ENCODE measurements around the gene RPL32.
"Not testable (repeated sequence)": the region's sequence is repeated elsewhere in the genome, so short reads cannot be mapped to it uniquely, and the experiment has no call there.

RPL32 gene

GRCh38 chr3:12798559-12799179 is 42.7 kb downstream of the RPL32 start:
- H3K27ac Mint-ChIP-seq: no peak overlapping the region
- peaks cover 6% of the 10 kb centered on the region for H3K4me1 Mint-ChIP-seq (ENCODE audit: low read depth)
- no peak overlapping the region for H3K4me3 Mint-ChIP-seq

GRCh38 chr3:12797892-12798558 is 43.3 kb downstream of the RPL32 start:
- Mint-ChIP-seq H3K27me3 (peaks cover 40% of the 10 kb centered on the region), H3K4me3 (no peak overlapping the region), H3K36me3 (ENCODE audit: low read depth) (no peaks in the 10 kb centered on the region), H3K4me1 (ENCODE audit: low read depth) (peaks cover 6% of the 10 kb centered on the region), H3K9me3 (no peaks in the 10 kb centered on the region), H3K27ac (no peak overlapping the region)
- intact Hi-C loops (cut with micrococcal nuclease): no loop called here

More at GRCh38 chr3:12798559-12799179, 42.7 kb downstream of the RPL32 start:
- Mint-ChIP-seq H3K9me3 (no peaks in the 10 kb centered on the region), H3K27me3 (peaks cover 40% of the 10 kb centered on the region), H3K36me3 (ENCODE audit: low read depth) (no peaks in the 10 kb centered on the region)
- intact Hi-C loops (cut with micrococcal nuclease): no loop called here

- Mint-ChIP-seq H3K36me3 (ENCODE audit: low read depth) (no peaks in the 10 kb centered on the region), H3K4me3 (no peak overlapping the region), H3K27ac (no peak overlapping the region), H3K27me3 (peaks cover 40% of the 10 kb centered on the region), H3K4me1 (ENCODE audit: low read depth) (peaks cover 6% of the 10 kb centered on the region), H3K9me3 (no peaks in the 10 kb centered on the region)
- intact Hi-C loops (cut with micrococcal nuclease): no loop called here
These were observed 44.1 kb downstream of the RPL32 start for GRCh38 chr3:12797124-12797891.

GRCh38 chr3:12796171-12797123 is 44.9 kb downstream of the RPL32 start, which contains the start of gene CAND2:
TSS of gene CAND2 (plus strand) at chr3:12796680. CDS start at chr3:12796721, 41 bp downstream.
- intact Hi-C loops (cut with micrococcal nuclease): no loop called here

GRCh38 chr3:12793701-12794100 is 47.7 kb downstream of the RPL32 start:
- intact Hi-C loops (cut with micrococcal nuclease): no loop called here
- Mint-ChIP-seq H3K4me3 (no peak overlapping the region), H3K9me3 (no peaks in the 10 kb centered on the region)

More at GRCh38 chr3:12796171-12797123, 44.9 kb downstream of the RPL32 start, which contains the start of gene CAND2:
- Mint-ChIP-seq H3K27me3 (peaks cover 40% of the 10 kb centered on the region), H3K4me3 (peak within 1 kb of the TSS; percentile 59), H3K4me1 (ENCODE audit: low read depth) (peaks cover 7% of the 10 kb centered on the region), H3K36me3 (ENCODE audit: low read depth) (no peaks in the 10 kb centered on the region), H3K9me3 (no peaks in the 10 kb centered on the region), H3K27ac (no peak within 1 kb of the TSS)

DNA sequence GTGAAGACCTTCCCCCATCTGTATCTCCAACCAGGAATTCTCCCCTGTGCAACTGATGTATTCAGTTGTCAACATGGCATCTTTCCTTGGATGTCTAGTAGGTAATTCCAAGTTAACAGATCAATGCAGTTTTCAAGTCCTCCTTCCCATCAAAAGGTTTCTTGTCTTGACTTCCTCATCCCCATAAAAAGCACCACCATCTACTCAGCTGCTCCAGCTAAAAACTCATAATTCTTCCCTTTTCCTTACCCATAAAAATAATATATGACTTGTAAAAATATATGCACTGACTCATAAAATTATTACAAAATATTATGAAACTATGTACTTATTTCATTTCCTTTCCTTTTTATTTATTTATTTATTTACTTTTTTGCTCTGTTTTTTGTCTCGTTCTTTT is 49.9 kb downstream of the RPL32 start:
- Mint-ChIP-seq H3K27me3 (peaks cover 32% of the 10 kb centered on the region), H3K9me3 (no peaks in the 10 kb centered on the region), H3K27ac (no peak overlapping the region), H3K4me3 (no peak overlapping the region), H3K4me1 (ENCODE audit: low read depth) (peaks cover 5% of the 10 kb centered on the region), H3K36me3 (ENCODE audit: low read depth) (no peaks in the 10 kb centered on the region)
- intact Hi-C loops (cut with micrococcal nuclease): no loop called here

More at GRCh38 chr3:12793701-12794100, 47.7 kb downstream of the RPL32 start:
- H3K27ac Mint-ChIP-seq: no peak overlapping the region
- H3K4me1 Mint-ChIP-seq (ENCODE audit: low read depth): peaks cover 11% of the 10 kb centered on the region
- no peaks in the 10 kb centered on the region for H3K36me3 Mint-ChIP-seq (ENCODE audit: low read depth)
- peaks cover 42% of the 10 kb centered on the region for H3K27me3 Mint-ChIP-seq

- H3K27me3 Mint-ChIP-seq: peaks cover 24% of the 10 kb centered on the region
- intact Hi-C loops (cut with micrococcal nuclease): loop anchor here (5.0 kb wide), 1 partner anchor 104 kb away; no protein-coding TSS in a partner anchor
- not testable (repeated sequence) for H3K4me3 Mint-ChIP-seq; H3K36me3 Mint-ChIP-seq (ENCODE audit: low read depth); H3K4me1 Mint-ChIP-seq (ENCODE audit: low read depth); H3K9me3 Mint-ChIP-seq; H3K27ac Mint-ChIP-seq
These were observed 53.2 kb downstream of the RPL32 start for GRCh38 chr3:12787967-12788690.

DNA sequence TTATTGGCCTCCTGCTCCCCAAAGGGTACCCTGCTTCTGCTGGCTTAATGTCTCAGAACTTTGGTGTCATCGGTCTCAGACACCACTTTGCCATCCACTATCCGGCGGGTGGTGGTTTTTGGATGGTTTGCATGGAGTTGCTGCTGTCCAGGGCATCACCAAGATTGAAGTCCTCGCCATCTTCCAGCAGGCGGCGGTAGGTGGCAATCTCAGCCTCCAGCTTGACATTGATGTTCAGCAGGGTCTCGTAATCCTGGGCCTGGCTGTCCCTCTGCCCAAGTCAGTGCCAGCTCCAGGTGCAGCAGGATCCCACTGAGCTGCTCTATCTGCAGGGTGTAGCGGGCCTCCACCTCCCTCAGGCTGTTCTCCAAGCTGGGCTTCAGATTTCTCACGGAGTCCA is 54.0 kb downstream of the RPL32 start:
- intact Hi-C loops (cut with micrococcal nuclease): loop anchor here (5.0 kb wide), 1 partner anchor 105 kb away; no protein-coding TSS in a partner anchor
- not testable (repeated sequence) for H3K27ac Mint-ChIP-seq; H3K9me3 Mint-ChIP-seq; H3K4me3 Mint-ChIP-seq; H3K36me3 Mint-ChIP-seq (ENCODE audit: low read depth); H3K4me1 Mint-ChIP-seq (ENCODE audit: low read depth)
- peaks cover 24% of the 10 kb centered on the region for H3K27me3 Mint-ChIP-seq

DNA sequence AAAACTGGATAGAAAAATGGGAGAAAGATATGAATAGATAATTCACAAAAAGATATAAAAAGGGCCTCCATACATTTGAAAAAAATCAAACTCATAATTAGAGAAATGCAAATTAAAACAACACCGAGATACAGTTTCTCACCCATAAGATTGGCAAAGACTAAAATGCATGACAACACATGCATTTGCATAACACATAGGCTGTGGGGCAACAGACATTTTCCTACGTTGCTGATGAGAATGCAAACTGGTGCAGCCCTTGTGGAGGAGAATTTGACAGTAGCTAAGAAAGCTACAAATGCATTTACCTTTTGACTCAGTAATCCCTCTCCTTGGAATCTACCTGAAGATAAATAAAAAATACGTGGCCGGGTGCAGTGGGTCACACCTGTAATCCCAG is 56.3 kb downstream of the RPL32 start:
- H3K27me3 Mint-ChIP-seq: peaks cover 29% of the 10 kb centered on the region
- intact Hi-C loops (cut with micrococcal nuclease): loop anchor here (5.0 kb wide), 1 partner anchor 107 kb away; no protein-coding TSS in a partner anchor

More for the DNA sequence above, 56.3 kb downstream of the RPL32 start:
- H3K4me1 Mint-ChIP-seq (ENCODE audit: low read depth): no peaks in the 10 kb centered on the region
- no peaks in the 10 kb centered on the region for H3K36me3 Mint-ChIP-seq (ENCODE audit: low read depth)
- H3K9me3 Mint-ChIP-seq: no peaks in the 10 kb centered on the region
- H3K4me3 Mint-ChIP-seq: no peak overlapping the region
- no peak overlapping the region for H3K27ac Mint-ChIP-seq

Measured in dendritic cell treated with granulocyte-macrophage colony-stimulating factor and Interleukin-4, amounts not matched to agents 40 ng/mL and 50 ng/mL, for 4 days (primary cell).